ENCODE measurements around the gene KCNE5.

DNA sequence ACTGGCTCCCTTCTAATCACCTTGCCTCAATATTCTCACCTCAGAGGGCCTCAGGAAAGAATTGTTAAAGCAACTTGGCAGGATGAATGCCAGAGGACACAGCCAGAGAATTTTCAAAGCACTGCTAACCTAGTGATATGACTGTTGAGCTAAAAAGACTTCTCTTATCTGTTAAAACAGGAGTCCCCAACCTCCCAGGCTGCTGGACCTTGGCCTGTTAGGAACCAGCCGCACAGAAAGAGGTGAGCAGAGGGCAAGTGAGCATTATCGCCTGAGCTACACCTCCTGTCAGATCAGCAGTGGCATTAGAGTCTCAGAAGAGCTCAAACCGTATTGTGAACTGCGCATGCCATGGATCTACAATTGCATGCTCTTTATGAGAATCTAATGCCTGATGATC is 1.7 kb upstream of the KCNE5 start:
- TF ChIP-seq CTCF (conservative IDR thresholded peaks at IDR 0.05) (no peak), EZH2 (IDR thresholded peaks at IDR 0.05; ENCODE audit: low read depth) (no peak)
